C4-2B (cell line): ENCODE data around the gene GRB2.

ENCODE experiments used
- H3K27ac ChIP-seq: fragments of 450-650 bp; 2 replicates; pipeline ENCODE4 v1.5.1; 2017
- CTCF ChIP-seq: fragments of 450-650 bp; conservative IDR thresholded peaks from 2 replicates; pipeline ENCODE4 v1.5.1; 2017; ENCODE audit warnings: mild to moderate bottlenecking
- ZFX ChIP-seq: fragments of 450-650 bp; IDR thresholded peaks from 2 replicates; pipeline ENCODE4 v1.6.1; 2017

GRB2 gene

DNA sequence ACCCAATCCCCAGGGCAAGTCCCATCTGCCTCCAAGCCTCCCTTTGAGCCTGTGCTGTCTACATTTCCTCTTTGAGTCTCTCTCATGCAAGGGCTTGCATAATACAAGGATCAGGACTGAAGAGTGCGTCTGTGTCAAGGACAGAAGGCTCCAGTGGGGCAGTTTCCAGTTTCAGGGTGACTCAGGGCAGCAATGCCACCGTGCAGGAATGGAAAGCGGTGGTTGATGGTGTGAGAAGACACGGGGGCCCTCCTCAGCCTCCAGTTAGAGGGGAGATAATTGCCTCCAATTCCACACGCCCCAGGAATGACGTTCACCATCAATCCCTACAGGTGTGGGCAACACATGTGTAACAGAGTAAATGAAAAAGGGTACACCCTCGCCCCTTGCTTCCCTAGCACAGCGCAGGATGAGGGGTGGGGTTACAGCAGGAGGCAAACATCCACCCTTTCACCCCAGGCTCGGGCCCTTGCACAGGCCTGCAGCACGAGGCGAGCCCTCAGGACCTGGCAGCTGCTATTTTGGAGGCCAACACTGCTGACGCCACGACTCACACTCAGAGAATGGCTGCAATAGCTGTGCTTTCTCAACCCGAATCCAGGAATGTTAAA lies 91.4 kb downstream of the GRB2 start:
- no peak overlapping the region for H3K27ac ChIP-seq
- no peak for TF ChIP-seq CTCF
- no peak for TF ChIP-seq ZFX

GRCh38 chr17:75308732-75309629 lies 96.5 kb downstream of the GRB2 start:
- no peak overlapping the region for H3K27ac ChIP-seq
- TF ChIP-seq CTCF (no peak), ZFX (no peak)

DNA sequence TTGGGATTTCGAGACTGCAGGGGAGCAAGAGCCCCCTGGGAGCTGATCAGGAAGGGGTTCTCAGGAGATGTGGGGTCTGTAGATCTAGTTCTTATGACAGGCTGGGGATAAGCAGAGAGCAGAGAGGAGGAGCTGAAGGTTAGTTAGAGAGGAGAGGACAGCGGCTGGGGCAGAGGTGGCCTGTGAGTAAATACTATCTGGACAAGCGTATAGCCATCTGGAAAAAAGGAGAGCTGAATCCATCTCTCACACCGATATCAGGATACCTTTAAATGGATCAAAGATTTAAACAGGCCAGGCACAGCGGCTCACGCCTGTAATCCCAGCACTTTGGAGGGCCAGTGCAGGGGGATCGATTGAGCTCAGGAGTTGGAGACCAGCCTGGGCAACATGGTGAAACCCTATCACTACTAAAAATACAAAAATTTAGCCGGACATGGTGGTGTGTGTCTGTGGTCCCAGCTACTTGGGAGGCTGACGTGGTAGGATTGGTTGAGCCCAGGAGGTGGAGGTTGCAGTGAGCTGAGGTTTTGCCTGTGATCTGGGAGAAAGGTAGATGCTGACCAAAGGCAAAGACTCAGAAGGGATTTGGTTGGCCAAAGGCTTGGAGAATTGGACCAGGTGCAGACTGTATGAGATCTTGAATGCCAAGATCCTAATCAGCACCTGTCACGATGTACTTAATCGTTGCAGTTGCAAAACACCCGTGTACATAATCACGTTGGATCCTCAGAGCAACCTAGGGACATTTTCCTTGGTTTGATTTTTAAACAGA lies 97.3 kb downstream of the GRB2 start:
- H3K27ac ChIP-seq, result no peak overlapping the region
- TF ChIP-seq CTCF, result no peak
- TF ChIP-seq ZFX, result no peak

GRCh38 chr17:75301502-75302206 lies 103.8 kb downstream of the GRB2 start:
- TF ChIP-seq ZFX (no peak), CTCF (no peak)
- H3K27ac ChIP-seq, result no peak overlapping the region

DNA sequence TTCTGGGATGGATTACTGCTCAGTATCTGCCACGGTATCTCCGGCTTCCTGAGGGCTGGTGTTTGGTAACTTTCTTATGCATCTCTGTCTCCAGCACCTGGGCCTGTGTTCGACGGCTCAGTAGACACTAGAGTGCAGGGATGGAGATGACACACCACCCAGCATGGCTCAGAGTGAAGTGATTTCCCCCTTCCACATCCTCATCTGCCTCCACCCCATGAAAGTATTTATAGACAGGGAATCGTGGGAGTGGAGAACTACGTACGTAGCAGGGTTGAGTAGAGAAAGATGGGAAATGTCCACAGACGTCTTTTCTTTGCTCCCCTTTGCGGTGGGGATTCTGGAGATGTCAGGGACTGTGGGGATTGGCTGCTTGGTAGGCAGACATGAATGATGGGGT lies 104.4 kb downstream of the GRB2 start:
- no peak overlapping the region for H3K27ac ChIP-seq
- TF ChIP-seq ZFX (no peak), CTCF (no peak)

DNA sequence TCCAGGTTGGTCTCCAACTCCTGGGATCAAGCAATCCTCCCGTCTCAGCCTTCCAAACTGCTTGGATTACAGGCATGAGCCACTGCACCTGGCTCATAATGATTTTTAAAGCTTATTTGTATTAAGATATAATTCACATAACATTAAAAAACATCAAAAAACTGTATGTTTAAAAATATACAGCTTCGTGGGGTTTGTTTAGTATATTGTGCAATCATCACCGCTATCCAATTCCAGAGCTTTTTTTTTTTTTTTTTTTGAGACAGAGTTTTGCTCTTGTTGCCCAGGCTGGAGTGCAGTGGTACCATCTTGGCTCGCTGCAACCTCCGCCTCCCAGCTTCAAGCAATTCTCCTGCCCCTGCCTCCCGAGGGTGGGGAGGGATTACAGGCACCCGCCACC lies 105.2 kb downstream of the GRB2 start:
- no peak overlapping the region for H3K27ac ChIP-seq
- TF ChIP-seq ZFX (no peak), CTCF (no peak)
